RPMI7951 (cell line): ENCODE data around the gene DENND1A. TPM values are rescaled to one million over a fixed set of nuclear protein-coding genes. Genes with fewer than 3 reads are reported as not detected.

ENCODE experiments used
- DNase-seq: peaks from one replicate; pipeline ENCODE4 v3.0.0-alpha.2; 2012; ENCODE audit warnings: low read depth
- total RNA-seq: library from RNA; depleted of rRNA; stranded (reverse); fragments of >200 nt; shearing (Covaris generic); gene quantifications from 2 replicates; pipeline ENCODE4 v1.2.3, GENCODE V29; 2014

The DENND1A gene
- total RNA-seq, 1 experiment from 2014 or later = 24.0 TPM

- no peak for DNase-seq
Measured at GRCh38 chr9:123684393-123685149, 245.4 kb downstream of the DENND1A start.

DNA sequence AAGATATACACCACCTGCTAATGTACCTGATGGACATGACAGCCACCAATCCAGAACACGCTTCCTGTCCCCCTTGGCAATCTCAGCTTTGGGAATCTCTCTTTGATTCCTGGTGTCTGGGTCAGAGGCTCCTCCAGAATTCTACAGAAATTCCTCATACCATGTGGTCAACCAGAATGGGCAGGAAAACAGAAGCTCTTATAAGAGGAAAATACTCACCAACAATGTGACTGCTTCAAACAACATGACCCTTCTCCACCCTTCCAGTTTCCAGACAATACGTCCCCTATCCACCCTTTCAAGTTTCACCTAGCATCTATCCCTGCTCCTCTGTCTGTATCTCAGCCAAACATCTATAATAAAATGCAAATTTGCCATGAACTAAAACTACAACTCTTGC, 247.2 kb downstream of the DENND1A start:
- no peak for DNase-seq

GRCh38 chr9:123680352-123680751, 249.6 kb downstream of the DENND1A start:
- no peak for DNase-seq

DNA sequence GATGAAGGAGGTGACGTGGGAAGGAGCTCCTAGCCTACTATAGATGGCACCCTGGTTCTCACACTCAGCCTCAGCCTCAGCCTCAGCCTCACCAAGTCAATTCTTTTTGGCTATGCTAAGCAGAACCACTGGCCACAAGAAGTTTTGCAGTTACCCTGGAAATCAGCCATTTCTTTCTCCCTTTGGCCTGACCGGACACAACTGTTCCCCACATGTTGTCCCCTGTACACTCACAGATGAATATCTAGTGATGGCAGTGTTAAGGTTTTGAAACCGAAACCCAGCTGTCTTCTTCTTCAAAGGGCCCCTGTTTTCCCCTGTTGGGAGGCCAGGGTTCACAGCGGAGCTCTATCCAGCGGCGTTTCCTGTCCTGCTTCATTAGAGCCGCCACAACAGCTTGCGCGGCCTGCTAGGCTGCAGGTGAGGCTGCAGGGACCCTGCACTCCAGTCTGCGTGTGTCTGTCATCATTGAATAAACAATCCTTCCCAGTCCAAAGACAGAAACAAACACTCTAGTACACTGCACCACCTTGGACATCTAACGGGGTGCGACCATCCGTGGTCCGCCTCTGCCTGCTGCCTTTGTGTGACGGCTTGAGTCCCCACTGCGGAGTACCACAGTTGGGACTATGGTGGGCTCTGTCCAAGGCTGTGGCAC, 250.5 kb downstream of the DENND1A start:
- DNase-seq = peak; percentile 48

GRCh38 chr9:123678878-123679329, 251.0 kb downstream of the DENND1A start:
- DNase-seq = no peak

DNA sequence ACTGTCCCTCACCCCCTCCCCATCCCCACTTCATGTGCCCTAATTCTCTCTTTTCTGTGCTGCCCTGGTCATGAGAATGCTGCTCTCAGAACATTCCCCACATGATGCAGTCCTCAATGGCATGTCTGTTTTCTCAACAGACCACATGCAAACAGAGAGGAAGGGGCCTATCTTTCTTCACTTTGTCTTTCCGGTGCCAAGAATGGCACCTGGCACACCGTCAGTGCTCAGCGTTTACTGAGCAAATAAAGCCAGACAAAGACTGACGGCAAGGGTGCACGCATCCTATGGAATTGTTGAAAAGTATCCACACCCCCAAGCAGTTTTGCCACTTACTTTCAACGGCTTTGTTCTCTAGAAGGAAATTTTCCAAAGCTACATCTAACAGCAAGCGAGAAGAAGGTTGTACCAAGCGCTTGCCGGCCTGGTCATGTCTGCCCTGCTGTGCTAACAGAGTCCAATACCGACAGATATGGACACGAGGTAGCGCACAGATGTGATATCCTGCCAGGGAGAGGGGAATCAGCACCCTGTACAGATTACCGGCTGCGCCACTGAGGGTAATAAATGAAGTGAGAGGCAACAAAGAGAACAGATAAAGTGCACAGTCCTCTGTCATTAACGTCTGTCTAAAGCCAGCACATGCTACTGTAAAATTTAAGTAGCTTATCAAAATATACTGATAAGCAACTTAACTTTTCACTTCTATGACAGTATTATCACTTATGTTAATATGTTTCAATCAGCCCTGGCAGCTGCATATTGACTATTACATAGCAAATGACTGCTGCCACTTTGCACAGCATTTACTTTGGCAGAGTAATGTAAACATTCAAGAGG, 251.7 kb downstream of the DENND1A start:
- no peak for DNase-seq

- DNase-seq = no peak
Measured at GRCh38 chr9:123676869-123677268, 253.1 kb downstream of the DENND1A start.

- peak; percentile 16 for DNase-seq
Measured at GRCh38 chr9:123669346-123669745, 260.6 kb downstream of the DENND1A start.

- no peak for DNase-seq
Measured at GRCh38 chr9:123663529-123663928, 266.4 kb downstream of the DENND1A start.

DNA sequence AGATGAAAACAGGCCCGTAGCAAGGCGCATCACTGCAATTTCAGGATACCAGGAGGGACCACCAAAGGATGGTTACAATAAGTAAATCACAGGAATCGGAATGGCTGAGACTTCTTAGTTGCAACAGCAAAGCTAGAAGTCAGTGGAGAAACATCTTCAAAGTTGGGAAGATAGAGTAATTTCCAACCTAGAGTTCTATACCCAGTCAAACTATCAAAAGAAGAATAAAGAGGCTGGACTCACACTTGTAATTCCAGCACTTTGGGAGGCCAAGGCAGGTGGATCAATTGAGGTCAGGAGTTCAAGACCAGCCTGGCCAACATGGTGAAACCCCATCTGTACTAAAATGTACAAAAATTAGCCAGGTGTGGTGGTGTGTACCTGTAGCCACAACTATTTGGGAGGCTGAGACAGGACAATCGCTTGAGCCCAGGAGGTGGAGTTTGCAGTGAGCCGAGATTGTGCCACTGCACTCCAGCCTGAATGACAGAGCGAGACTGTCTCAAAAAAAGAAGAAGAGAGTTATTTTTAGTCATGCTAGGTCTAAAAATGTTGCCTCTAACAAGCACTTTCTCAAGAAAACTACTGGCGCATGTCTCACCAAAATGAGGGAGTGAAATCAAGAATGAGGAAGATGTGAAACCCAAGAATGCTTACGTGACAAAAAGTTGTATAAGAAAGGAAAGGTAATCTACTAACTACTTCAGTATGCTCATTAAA, 267.7 kb downstream of the DENND1A start:
- DNase-seq = no peak

DNA sequence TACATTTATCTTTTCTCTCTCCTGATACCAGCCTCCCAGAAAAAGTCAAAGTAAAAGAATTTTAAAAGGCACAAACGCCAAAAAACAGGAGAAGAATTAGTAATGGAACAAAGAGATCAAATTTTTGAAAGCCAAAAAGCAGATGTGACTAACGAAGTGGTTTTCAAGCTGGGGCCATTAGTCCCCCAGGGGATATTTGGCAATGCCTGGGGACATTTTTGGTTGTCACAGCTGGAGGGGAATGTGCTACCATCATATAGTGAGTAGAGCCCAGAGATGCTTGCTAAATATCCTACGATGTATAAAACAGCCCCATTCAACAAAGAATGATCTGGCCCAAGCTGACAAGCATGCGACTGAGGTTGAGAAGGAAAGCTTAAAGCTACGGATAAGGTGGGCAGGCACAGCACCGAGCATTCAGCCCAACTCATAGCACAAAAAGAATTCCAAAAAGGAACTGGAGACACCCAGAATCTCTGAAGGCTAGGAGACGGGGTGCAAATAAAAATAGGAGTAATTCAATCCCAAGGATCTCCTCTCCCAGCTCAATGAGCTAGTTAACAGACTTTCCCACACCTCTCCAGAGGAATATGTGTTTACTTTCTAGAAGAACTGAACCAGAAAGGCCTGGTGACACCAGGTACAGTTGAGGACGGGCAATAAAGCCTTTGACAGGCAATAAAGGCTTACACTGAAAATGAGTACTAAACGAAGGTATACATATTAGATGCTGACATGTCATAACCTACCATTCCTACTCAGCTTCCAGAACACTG, 269.0 kb downstream of the DENND1A start:
- DNase-seq = no peak

- DNase-seq = no peak
Measured at GRCh38 chr9:123659358-123659757, 270.6 kb downstream of the DENND1A start.

GRCh38 chr9:123658792-123659191, 271.1 kb downstream of the DENND1A start:
- DNase-seq = no peak

GRCh38 chr9:123657941-123658340, 272.0 kb downstream of the DENND1A start:
- no peak for DNase-seq

DNA sequence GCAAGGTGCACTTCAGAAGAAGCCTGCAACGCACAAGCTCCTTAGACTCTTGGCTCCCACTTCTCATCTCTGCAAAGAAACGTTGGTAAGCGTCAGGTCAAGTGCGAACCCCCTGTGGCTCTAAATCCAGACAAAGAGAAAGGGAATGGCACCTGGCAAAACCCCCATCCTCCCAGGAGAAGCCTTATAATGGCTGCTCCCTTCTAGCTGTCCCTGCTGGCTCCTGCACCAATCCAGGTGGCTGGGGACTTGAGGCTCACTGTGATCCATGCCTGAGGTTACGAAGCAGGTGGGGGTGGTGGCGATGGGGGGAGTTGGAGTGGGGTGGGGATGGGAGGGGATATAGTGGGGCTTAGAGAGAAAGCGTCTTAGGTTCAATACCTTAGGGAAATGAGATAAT, 272.8 kb downstream of the DENND1A start:
- DNase-seq = no peak

GRCh38 chr9:123656565-123656964, 273.4 kb downstream of the DENND1A start:
- DNase-seq = peak; percentile 28

- DNase-seq = no peak
Measured at GRCh38 chr9:123655681-123656423, 274.1 kb downstream of the DENND1A start.

DNA sequence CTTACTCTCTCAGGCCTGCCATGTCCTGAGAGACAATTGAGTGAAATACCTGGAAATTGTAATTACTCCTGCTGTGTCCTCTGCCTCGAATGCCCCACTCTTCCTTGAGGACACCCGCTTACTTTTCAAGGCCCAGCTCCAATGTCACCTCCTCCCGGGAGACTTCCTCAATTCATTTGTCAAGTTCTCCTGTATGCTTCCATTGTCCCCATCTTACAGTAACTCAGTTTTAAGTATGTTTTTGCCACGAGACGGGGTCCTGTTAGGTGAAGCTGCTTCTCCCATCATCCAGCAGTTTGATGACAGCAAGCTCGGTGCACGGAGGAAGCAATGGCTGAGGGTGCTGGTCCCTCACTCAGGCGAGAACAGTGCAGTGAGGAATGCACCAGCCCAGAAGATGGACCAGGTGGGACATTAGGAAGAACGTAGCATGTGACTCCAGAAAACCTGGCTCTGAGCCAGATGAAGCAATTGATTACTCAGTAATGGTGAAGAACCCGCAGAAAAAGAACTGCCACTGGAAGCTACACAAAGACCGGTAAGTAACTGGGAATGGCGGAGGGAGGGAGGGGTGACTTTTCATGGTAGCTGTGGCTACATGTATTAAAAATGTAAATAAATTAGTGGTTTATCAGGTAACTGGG, 274.8 kb downstream of the DENND1A start:
- no peak for DNase-seq

DNA sequence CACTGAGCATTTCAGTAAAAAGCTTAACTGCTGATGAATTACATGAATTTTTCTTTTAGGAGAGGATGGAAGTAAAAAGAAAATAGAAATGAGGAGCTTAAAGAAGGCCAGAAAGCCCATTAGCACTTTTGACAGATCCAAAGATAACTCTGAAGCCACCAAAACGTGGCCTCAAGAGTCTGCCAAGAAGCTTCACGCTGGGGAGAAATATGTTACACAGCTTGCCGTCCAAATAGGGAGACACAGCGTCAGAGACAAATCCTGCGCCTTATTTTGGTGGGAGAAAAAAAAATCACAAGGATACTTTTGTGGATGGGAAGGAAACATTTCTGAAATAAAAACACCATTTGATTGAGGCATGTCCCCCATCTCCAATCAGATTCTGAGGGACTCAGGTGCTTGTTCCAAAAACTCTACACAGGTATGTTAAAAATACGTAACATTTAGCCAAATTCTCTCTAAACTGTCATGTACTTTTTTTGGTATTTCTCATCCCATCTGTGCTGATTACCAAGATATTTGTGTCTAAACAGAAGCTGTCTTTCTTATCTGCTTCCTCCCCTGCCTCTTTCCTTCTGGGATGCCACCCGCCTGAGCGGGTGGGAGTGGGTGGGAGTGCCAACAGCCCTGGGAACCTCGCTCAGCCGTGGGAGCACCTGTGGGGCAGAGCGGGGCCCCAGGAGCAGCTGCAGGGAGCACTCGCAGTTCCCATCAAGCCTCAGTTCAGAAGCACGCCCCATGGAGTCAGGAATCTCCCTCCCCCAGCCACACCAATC, 275.5 kb downstream of the DENND1A start:
- DNase-seq = no peak
